ENCODE results near the gene VEZT.
"Not testable (repeated sequence)": the region's sequence is repeated elsewhere in the genome, so short reads cannot be mapped to it uniquely, and the experiment has no call there.

Gene VEZT

DNA sequence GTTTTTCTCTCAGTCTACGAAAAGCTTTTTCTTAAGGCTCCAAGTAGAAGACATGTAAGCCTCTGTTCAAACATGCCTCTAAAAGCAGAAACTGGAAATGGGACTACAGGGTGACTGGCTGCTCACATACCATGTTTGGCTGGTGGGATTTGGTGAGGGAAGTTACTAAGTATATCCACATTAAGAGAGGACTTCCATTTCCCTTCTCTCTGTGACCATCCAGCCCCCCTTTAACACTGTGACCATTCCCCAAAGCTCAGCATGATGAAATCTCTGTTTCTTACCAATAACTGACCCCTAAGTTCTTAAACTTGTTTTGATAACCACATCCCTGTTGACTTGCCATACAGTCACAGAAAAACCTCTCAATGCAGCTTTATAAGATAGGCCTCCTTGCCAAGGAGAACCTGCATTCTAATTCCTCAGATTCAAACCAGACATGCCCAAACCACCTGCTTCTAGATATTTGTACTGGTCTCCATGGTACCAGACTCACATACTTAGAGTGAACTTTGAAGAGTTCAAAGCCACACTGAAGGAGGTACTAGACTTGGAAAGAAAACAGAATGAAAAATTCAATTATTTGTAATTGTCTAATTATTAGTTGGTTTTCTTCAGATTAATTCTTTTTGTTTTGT, 102.2 kb downstream of the VEZT start:
- no peak for DNase-seq (ENCODE audit: low read depth in 1 of 2, low spot score in 1 of 2)

DNA sequence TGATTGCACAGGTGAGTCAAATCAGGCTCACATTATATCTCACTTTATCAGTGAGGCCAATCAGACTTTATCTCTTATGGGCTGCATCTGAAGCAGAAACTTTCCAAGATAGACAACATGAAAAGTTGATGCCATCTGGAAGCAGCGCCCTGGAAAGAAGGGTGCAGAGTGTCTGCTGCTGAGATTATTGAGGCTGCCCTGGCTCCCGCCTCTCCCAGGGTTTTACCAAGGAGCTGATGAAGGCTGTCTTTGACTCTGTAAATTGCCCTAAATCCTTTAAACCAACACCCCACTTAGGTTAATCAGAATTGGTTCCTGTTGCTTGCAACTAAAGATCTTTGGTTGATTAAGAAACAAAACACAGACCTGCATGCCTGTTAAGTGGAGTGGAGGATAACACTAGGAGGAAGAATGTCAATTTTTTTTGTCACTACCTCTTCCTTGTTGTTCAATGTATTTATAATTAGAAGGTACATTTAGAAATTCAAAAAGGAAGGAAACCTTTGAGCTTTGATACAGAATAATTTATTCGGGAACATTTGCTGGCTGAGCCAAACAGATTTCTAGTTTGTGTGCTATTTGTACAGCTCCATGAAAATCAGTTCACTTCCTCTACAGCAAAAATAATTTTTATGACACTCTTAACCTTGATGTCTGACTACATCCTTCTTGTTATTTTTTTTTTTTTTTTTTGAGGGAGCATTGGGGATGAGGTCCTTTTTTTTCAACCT, 104.1 kb downstream of the VEZT start:
- no peak for DNase-seq (ENCODE audit: low read depth in 1 of 2, low spot score in 1 of 2)

DNA sequence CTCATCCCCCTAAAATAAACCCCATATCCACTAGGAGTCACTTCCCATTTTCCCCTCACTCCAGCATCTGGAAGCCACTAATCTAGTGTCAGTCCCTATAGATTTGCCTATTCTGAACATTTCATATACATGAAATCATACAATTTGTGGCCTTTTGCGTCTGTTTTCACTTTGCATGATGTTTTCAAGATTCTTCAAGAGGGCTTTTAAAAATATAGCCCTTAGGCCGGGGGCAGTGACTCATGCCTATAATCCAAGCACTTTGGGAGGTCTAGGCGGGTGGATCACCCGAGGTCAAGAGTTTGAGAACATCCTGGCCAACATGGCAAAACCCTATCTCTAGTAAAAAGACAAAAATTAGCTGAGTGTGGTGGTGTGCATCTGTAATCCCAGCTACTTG, 104.7 kb downstream of the VEZT start:
- DNase-seq (ENCODE audit: low read depth in 1 of 2, low spot score in 1 of 2): no peak

- DNase-seq (ENCODE audit: low read depth in 1 of 2, low spot score in 1 of 2): no peak
Measured at GRCh38 chr12:95323212-95323611, 105.6 kb downstream of the VEZT start.

DNA sequence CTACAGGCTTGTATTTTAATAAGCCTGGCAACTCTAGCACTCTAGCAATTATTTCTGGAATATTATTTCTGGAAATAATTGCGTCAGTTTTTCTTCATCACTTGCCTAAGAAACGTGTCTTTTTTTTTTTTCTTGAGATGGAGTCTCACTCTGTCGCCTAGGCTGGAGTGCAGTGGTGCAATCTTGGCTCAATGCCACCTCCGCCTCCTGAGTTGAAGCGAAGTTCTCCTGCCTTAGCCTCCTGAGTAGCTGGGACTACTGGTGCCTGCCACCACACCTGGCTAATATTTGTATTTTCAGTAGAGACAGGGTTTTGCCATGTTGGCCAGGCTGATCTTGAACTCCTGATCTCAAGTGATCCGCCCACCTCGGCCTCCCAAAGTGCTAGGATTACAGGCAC, 106.6 kb downstream of the VEZT start:
- DNase-seq (ENCODE audit: low read depth in 1 of 2, low spot score in 1 of 2): not testable (repeated sequence)

DNA sequence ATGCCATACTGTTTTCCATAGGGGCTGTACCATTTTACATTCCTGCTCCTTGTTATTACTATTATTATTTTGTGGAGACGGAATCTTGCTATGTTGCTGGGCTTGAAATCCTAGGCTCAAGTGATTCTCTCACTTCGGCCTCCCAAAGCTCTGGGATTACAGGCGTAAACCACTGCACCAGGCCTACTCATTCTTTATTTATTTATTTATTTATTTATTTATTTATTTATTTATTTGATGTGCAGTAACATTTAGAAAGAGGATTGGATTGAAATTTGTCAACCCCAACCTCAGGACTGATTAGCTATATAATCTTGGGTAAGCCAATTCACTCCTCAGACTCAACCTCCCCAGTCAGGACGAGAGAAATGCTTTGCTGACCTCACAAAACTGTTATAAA, 107.9 kb downstream of the VEZT start:
- DNase-seq (ENCODE audit: low read depth in 1 of 2, low spot score in 1 of 2): no peak

GRCh38 chr12:95326445-95326844, 108.8 kb downstream of the VEZT start:
- no peak for DNase-seq (ENCODE audit: low read depth in 1 of 2, low spot score in 1 of 2)

DNA sequence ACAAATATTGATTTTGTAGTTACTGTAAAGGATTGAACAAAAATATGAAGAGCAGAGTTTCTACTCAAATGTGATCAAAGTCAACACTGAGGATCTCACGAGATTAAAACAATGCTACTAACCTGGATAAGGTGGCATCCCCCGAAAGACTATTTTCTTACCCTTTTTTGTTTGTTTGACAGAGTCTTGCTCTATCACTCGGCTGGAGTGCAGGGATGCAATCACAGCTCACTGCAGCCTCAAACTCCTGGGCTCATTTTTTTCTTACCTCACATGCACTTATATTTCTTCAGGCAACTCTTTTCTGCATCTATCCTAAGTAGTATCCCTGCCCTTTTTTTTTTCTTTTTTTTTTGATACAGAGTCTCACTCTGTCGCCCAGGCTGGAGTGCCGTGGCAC, 109.2 kb downstream of the VEZT start:
- DNase-seq (ENCODE audit: low read depth in 1 of 2, low spot score in 1 of 2): no peak

GRCh38 chr12:95328708-95329107, 111.1 kb downstream of the VEZT start:
- no peak for DNase-seq (ENCODE audit: low read depth in 1 of 2, low spot score in 1 of 2)

- DNase-seq (ENCODE audit: low read depth in 1 of 2, low spot score in 1 of 2): no peak
Measured at GRCh38 chr12:95335948-95336347, 118.3 kb downstream of the VEZT start.

- DNase-seq (ENCODE audit: low read depth in 1 of 2, low spot score in 1 of 2): no peak
Measured at GRCh38 chr12:95336387-95337067, 118.9 kb downstream of the VEZT start.

DNA sequence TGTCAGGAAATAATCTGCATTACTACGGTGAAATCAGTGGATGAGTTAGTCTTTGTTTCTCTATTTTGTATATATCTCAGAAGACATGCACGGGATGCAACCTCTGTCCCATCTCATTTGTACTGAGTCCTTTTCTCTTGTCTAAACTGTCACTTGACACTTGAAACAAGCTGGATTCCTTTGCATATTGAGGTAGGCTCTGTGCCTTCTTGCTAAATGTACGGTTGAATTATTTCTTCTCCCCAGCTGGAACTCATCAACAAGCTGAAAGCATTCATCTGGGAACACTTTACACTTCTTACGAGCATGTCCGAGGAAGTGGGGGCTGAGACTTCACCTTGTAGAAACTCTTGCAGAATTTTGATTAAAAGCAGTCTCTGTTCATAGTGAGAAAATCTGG, 119.5 kb downstream of the VEZT start:
- no peak for DNase-seq (ENCODE audit: low read depth in 1 of 2, low spot score in 1 of 2)

- DNase-seq (ENCODE audit: low read depth in 1 of 2, low spot score in 1 of 2): no peak
Measured at GRCh38 chr12:95339086-95339788, 121.6 kb downstream of the VEZT start.

GRCh38 chr12:95342008-95342407, 124.4 kb downstream of the VEZT start:
- DNase-seq (ENCODE audit: low read depth in 1 of 2, low spot score in 1 of 2): no peak

GRCh38 chr12:95343461-95344230, 126.0 kb downstream of the VEZT start:
- no peak for DNase-seq (ENCODE audit: low read depth in 1 of 2, low spot score in 1 of 2)

DNA sequence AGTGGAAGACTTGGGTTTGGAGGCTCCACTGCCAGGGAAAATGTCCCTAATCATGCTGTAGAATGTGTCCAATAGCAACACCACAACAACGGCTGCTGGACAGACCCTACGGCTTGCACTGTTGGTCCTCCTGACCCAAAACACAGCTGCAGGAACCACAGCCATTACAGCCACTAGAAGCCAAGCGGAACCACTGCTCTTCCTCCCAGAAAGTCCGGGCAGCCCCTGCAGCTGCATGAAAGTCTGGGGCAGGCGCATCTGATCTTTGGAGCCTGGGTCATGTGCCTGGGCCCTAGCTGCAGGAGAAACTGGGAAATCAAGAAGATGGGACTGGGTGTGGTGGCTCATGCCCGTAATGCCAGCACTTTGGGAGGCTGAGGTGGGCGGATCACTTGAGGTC, 131.7 kb downstream of the VEZT start:
- DNase-seq (ENCODE audit: low read depth in 1 of 2, low spot score in 1 of 2): no peak

GRCh38 chr12:95351748-95352147, 134.1 kb downstream of the VEZT start:
- no peak for DNase-seq (ENCODE audit: low read depth in 1 of 2, low spot score in 1 of 2)

Measured in stimulated activated CD4-positive, alpha-beta T cell treated with anti-CD3 and anti-CD28 coated beads, Interleukin-15, amount 100 ng/mL, for 1 hour (primary cell).